ENCODE measurements around the gene SESN3. TPM values are rescaled to one million over a fixed set of nuclear protein-coding genes. Genes with fewer than 3 reads are reported as not detected.
"Not testable (repeated sequence)": the region's sequence is repeated elsewhere in the genome, so short reads cannot be mapped to it uniquely, and the experiment has no call there.

Gene SESN3
- total RNA-seq, 1 experiment from 2014 or later: 34.9 TPM

DNA sequence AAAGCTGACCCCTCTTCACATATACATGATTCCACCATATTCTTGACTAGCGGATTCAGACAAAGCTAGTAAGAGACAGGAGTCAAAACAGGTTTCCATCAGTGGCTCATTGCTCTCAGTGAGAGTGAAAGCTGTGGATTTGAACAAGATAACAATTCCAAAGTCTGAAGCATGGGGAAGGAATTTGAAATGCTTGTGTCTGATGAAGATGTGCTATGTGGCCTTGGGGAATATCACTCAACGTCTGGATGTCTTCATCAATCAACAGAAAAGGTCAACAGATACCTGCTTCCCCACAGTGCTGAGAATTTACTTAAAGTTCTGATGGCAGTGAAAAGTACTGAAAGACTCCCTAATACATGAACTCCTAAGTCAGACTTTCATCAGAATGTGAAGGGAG lies 46.9 kb upstream of the SESN3 start:
- Mint-ChIP-seq H3K4me1 (peaks cover 40% of the 10 kb centered on the region), H3K9me3 (no peaks in the 10 kb centered on the region), H3K27me3 (ENCODE audit: low read depth) (no peaks in the 10 kb centered on the region), H3K4me3 (no peak overlapping the region), H3K27ac (no peak overlapping the region), H3K36me3 (no peaks in the 10 kb centered on the region)
- DNase-seq (ENCODE audit: low spot score) (no peak), ATAC-seq (no peak)
- ChIA-PET CTCF (no interaction called here), POLR2A (no interaction called here)
- TF ChIP-seq, protein P1, sequence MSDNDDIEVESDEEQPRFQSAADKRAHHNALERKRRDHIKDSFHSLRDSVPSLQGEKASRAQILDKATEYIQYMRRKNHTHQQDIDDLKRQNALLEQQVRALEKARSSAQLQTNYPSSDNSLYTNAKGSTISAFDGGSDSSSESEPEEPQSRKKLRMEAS (CRISPR knock-in tag; IDR thresholded peaks at IDR 0.05): no peak
- TF ChIP-seq FOXJ3 (CRISPR knock-in tag; IDR thresholded peaks at IDR 0.05; ENCODE audit: borderline replicate concordance) (no peak), JAZF1 (CRISPR knock-in tag; IDR thresholded peaks at IDR 0.05) (no peak), GRHL2 (CRISPR knock-in tag; IDR thresholded peaks at IDR 0.05; ENCODE audit: insufficient replicate concordance, severe bottlenecking) (no peak), ZNF219 (CRISPR knock-in tag; IDR thresholded peaks at IDR 0.05; ENCODE audit: borderline replicate concordance) (no peak), ZNF416 (CRISPR knock-in tag; IDR thresholded peaks at IDR 0.05) (no peak), GTF2I (CRISPR knock-in tag; conservative IDR thresholded peaks at IDR 0.05) (no peak), CREB1 (CRISPR knock-in tag; IDR thresholded peaks at IDR 0.05) (no peak), ZNF232 (CRISPR knock-in tag; IDR thresholded peaks at IDR 0.05) (no peak), TCF7 (CRISPR knock-in tag; IDR thresholded peaks at IDR 0.05; ENCODE audit: low read depth) (no peak), PRRX2 (CRISPR knock-in tag; IDR thresholded peaks at IDR 0.05) (no peak), EMX1 (CRISPR knock-in tag; IDR thresholded peaks at IDR 0.05) (no peak), ZNF121 (CRISPR knock-in tag; IDR thresholded peaks at IDR 0.05) (no peak), ETV6 (CRISPR knock-in tag; IDR thresholded peaks at IDR 0.05) (no peak), FOXK1 (CRISPR knock-in tag; IDR thresholded peaks at IDR 0.05) (no peak)
- TF ChIP-seq, protein P2, sequence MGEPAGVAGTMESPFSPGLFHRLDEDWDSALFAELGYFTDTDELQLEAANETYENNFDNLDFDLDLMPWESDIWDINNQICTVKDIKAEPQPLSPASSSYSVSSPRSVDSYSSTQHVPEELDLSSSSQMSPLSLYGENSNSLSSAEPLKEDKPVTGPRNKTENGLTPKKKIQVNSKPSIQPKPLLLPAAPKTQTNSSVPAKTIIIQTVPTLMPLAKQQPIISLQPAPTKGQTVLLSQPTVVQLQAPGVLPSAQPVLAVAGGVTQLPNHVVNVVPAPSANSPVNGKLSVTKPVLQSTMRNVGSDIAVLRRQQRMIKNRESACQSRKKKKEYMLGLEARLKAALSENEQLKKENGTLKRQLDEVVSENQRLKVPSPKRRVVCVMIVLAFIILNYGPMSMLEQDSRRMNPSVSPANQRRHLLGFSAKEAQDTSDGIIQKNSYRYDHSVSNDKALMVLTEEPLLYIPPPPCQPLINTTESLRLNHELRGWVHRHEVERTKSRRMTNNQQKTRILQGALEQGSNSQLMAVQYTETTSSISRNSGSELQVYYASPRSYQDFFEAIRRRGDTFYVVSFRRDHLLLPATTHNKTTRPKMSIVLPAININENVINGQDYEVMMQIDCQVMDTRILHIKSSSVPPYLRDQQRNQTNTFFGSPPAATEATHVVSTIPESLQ (CRISPR knock-in tag; IDR thresholded peaks at IDR 0.05): no peak
- TF ChIP-seq, protein P3, sequence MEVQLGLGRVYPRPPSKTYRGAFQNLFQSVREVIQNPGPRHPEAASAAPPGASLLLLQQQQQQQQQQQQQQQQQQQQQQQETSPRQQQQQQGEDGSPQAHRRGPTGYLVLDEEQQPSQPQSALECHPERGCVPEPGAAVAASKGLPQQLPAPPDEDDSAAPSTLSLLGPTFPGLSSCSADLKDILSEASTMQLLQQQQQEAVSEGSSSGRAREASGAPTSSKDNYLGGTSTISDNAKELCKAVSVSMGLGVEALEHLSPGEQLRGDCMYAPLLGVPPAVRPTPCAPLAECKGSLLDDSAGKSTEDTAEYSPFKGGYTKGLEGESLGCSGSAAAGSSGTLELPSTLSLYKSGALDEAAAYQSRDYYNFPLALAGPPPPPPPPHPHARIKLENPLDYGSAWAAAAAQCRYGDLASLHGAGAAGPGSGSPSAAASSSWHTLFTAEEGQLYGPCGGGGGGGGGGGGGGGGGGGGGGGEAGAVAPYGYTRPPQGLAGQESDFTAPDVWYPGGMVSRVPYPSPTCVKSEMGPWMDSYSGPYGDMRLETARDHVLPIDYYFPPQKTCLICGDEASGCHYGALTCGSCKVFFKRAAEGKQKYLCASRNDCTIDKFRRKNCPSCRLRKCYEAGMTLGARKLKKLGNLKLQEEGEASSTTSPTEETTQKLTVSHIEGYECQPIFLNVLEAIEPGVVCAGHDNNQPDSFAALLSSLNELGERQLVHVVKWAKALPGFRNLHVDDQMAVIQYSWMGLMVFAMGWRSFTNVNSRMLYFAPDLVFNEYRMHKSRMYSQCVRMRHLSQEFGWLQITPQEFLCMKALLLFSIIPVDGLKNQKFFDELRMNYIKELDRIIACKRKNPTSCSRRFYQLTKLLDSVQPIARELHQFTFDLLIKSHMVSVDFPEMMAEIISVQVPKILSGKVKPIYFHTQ (CRISPR knock-in tag; IDR thresholded peaks at IDR 0.05): no peak
- TF ChIP-seq, protein P4, sequence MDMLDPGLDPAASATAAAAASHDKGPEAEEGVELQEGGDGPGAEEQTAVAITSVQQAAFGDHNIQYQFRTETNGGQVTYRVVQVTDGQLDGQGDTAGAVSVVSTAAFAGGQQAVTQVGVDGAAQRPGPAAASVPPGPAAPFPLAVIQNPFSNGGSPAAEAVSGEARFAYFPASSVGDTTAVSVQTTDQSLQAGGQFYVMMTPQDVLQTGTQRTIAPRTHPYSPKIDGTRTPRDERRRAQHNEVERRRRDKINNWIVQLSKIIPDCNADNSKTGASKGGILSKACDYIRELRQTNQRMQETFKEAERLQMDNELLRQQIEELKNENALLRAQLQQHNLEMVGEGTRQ (CRISPR knock-in tag; IDR thresholded peaks at IDR 0.05): no peak
- TF ChIP-seq, protein P5, sequence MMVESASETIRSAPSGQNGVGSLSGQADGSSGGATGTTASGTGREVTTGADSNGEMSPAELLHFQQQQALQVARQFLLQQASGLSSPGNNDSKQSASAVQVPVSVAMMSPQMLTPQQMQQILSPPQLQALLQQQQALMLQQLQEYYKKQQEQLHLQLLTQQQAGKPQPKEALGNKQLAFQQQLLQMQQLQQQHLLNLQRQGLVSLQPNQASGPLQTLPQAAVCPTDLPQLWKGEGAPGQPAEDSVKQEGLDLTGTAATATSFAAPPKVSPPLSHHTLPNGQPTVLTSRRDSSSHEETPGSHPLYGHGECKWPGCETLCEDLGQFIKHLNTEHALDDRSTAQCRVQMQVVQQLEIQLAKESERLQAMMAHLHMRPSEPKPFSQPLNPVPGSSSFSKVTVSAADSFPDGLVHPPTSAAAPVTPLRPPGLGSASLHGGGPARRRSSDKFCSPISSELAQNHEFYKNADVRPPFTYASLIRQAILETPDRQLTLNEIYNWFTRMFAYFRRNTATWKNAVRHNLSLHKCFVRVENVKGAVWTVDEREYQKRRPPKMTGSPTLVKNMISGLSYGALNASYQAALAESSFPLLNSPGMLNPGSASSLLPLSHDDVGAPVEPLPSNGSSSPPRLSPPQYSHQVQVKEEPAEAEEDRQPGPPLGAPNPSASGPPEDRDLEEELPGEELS (CRISPR knock-in tag; IDR thresholded peaks at IDR 0.05): no peak

DNA sequence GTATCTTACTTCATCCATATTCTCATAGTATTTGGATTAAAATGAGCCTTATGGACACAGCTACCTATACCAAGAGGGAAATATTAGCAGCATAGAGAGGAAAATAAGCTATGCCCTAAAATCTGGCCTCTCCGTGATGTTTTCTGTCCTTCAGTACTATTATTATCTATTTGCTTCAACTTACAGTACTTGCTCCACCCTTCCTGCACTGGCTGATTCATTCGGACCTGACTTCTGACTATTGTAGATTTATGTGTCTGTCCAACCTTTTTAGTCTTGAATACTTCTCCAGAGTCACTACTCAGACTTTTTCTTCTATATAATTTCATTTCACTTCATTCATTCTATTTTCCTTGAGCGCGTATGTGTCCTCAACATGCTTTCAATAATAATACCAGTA lies 45.1 kb upstream of the SESN3 start:
- H3K27me3 Mint-ChIP-seq (ENCODE audit: low read depth): no peaks in the 10 kb centered on the region
- no peak overlapping the region for H3K4me3 Mint-ChIP-seq
- H3K36me3 Mint-ChIP-seq: no peaks in the 10 kb centered on the region
- ATAC-seq: no peak
- TF ChIP-seq, protein P6, sequence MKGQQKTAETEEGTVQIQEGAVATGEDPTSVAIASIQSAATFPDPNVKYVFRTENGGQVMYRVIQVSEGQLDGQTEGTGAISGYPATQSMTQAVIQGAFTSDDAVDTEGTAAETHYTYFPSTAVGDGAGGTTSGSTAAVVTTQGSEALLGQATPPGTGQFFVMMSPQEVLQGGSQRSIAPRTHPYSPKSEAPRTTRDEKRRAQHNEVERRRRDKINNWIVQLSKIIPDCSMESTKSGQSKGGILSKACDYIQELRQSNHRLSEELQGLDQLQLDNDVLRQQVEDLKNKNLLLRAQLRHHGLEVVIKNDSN (CRISPR knock-in tag; IDR thresholded peaks at IDR 0.05): no peak
- no peak for TF ChIP-seq ZNF317 (CRISPR knock-in tag; IDR thresholded peaks at IDR 0.05; ENCODE audit: borderline replicate concordance, low read depth)
- H3K27ac Mint-ChIP-seq: no peak overlapping the region
- CTCF ChIA-PET: no interaction called here
- no peak for DNase-seq (ENCODE audit: low spot score)
- POLR2A ChIA-PET: no interaction called here
- H3K9me3 Mint-ChIP-seq: no peaks in the 10 kb centered on the region
- H3K4me1 Mint-ChIP-seq: peaks cover 27% of the 10 kb centered on the region

DNA sequence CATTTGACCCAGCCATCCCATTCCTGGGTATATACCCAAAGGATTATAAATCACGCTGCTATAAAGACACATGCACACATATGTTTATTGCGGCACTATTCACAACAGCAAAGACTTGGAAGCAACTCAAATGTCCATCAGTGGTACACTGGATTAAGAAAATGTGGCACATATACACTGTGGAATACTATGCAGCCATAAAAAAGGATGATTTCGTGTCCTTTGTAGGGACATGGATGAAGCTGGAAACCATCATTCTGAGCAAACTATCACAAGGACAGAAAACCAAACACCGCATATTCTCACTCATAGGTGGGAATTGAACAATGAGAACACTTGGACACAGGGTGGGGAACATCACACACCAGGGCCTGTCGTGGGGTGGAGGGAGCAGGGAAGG lies 42.6 kb upstream of the SESN3 start:
- H3K4me1 Mint-ChIP-seq; DNase-seq (ENCODE audit: low spot score); H3K27ac Mint-ChIP-seq; ATAC-seq; H3K9me3 Mint-ChIP-seq; H3K27me3 Mint-ChIP-seq (ENCODE audit: low read depth); H3K36me3 Mint-ChIP-seq; POLR2A ChIA-PET; CTCF ChIA-PET; H3K4me3 Mint-ChIP-seq: not testable (repeated sequence)

Data from WTC11 (cell line).